Peyer's patch (tissue), 4 donors: Measurements from ENCODE around the gene ALOXE3. TPM values are rescaled to one million over a fixed set of nuclear protein-coding genes. Genes with fewer than 3 reads are reported as not detected.

Experiments used
- DNase-seq, 3 donors: peaks; one replicate each; pipeline ENCODE4 v3.0.0-alpha.2; 2017 to 2019
- H3K27ac ChIP-seq, 4 donors: fragments of 200-600 bp; sonication (generic); one replicate each; pipeline ENCODE4 v1.5.1; 2016 to 2019
- H3K27me3 ChIP-seq, 2 donors: fragments of 200-600 bp; sonication (generic); one replicate each; pipeline ENCODE4 v1.5.1; 2019
- H3K36me3 ChIP-seq, 3 donors: fragments of 200-600 bp; sonication (generic); one replicate each; pipeline ENCODE4 v1.5.1; 2016 to 2019
- H3K4me1 ChIP-seq, 4 donors: fragments of 200-600 bp; sonication (generic); one replicate each; pipeline ENCODE4 v1.5.1; 2016 to 2019
- H3K4me3 ChIP-seq, 4 donors: fragments of 200-600 bp; sonication (generic); 1 replicate in 3 of 4; 2 replicates in 1 of 4; pipeline ENCODE4 v1.5.1; 2016 to 2019; ENCODE audit warnings: mild to moderate bottlenecking in 1 of 4
- H3K9me3 ChIP-seq, 4 donors: fragments of 200-600 bp; sonication (generic); one replicate each; pipeline ENCODE4 v1.5.1; 2016 to 2019; ENCODE audit warnings: mild to moderate bottlenecking in 1 of 4
- POLR2A ChIP-seq, 2 donors: fragments of 450-650 bp; IDR thresholded peaks; one replicate each; pipeline ENCODE4 v1.5.1; 2017; ENCODE audit warnings: antibody characterized with exemption in 2 of 2, mild to moderate bottlenecking in 2 of 2, moderate library complexity in 2 of 2
- total RNA-seq, 4 donors: library from RNA; depleted of rRNA; stranded (reverse); fragments of >200 nt; gene quantifications; one replicate each; pipeline ENCODE4 v1.1.0, GENCODE V29; 2016
- TF ChIP-seq, protein P1 (sequence below), 6 experiments: fragments of 450-650 bp in 4 of 6; fragments of 200-600 bp in 2 of 6; sonication (generic) in 1 of 6; IDR thresholded peaks; one replicate each; pipeline ENCODE4 v1.5.1; 2017 to 2019; ENCODE audit warnings: antibody characterized with exemption in 6 of 6, mild to moderate bottlenecking in 3 of 6, moderate library complexity in 1 of 6

ALOXE3 gene
- total RNA-seq, 4 donors from 2014 or later = not detected

DNA sequence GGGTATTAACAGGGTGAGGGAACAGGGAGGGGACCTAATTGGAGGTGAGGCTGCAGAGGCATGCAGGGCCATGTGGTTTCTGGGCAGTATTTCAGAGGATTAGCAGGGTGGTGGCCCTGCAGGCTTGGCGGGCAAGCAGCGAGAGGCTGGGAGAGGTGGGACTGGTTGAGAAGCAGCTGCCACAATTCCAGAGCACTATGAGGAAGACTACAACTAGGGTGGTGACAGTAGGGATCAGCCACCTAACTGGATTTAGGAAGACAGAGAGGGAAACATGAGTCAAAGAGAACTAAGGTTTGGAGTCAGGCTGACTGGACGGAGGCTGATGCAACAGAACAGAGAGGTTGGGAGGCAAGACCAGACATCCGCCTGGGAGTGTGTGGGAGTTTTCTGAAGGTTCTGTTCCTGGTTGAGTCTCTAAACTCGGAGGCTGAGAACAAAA lies 12.3 kb downstream of the ALOXE3 start:
- Histone ChIP-seq H3K9me3 (no peaks in the 10 kb centered on the region), H3K27ac (no peak overlapping the region), H3K4me3 (no peak overlapping the region), H3K4me1 (peaks cover 0 to 9% (median 4%) of the 10 kb centered on the region in 4 donors), H3K36me3 (no peaks in the 10 kb centered on the region), H3K27me3 (peaks cover 0 to 9% of the 10 kb centered on the region in 2 donors)
- no peak for DNase-seq
- TF ChIP-seq, protein P1, sequence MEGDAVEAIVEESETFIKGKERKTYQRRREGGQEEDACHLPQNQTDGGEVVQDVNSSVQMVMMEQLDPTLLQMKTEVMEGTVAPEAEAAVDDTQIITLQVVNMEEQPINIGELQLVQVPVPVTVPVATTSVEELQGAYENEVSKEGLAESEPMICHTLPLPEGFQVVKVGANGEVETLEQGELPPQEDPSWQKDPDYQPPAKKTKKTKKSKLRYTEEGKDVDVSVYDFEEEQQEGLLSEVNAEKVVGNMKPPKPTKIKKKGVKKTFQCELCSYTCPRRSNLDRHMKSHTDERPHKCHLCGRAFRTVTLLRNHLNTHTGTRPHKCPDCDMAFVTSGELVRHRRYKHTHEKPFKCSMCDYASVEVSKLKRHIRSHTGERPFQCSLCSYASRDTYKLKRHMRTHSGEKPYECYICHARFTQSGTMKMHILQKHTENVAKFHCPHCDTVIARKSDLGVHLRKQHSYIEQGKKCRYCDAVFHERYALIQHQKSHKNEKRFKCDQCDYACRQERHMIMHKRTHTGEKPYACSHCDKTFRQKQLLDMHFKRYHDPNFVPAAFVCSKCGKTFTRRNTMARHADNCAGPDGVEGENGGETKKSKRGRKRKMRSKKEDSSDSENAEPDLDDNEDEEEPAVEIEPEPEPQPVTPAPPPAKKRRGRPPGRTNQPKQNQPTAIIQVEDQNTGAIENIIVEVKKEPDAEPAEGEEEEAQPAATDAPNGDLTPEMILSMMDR (IDR thresholded peaks at IDR 0.05) = no peak
- no peak for TF ChIP-seq POLR2A (IDR thresholded peaks at IDR 0.05)

DNA sequence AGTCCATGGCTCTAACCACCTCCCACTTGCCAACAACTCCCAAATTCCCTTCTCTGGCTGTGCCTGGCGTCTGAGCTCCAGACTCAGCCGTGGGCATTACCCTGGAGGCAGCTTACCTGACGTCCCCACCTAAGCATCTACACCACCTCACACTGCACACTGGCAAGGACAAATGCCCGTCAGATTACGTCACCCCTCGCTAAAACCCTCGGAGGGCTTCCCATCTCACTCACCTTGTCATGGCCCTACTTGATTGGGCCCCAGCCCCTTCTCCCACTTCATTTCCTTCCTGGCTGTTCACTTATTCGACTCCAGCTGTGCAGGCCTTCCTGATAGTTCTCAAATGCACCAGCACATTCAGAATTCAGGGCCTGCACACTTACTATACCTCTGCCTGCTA lies 13.4 kb downstream of the ALOXE3 start:
- no peaks in the 10 kb centered on the region for H3K36me3 ChIP-seq
- no peak for DNase-seq
- TF ChIP-seq, protein P1 (IDR thresholded peaks at IDR 0.05) = no peak
- TF ChIP-seq POLR2A (IDR thresholded peaks at IDR 0.05) = no peak
- H3K4me1 ChIP-seq = peaks cover 0 to 4% (median 2%) of the 10 kb centered on the region in 4 donors
- no peaks in the 10 kb centered on the region for H3K9me3 ChIP-seq
- no peak overlapping the region for H3K4me3 ChIP-seq
- peaks cover 0 to 4% of the 10 kb centered on the region in 2 donors for H3K27me3 ChIP-seq
- no peak overlapping the region for H3K27ac ChIP-seq

DNA sequence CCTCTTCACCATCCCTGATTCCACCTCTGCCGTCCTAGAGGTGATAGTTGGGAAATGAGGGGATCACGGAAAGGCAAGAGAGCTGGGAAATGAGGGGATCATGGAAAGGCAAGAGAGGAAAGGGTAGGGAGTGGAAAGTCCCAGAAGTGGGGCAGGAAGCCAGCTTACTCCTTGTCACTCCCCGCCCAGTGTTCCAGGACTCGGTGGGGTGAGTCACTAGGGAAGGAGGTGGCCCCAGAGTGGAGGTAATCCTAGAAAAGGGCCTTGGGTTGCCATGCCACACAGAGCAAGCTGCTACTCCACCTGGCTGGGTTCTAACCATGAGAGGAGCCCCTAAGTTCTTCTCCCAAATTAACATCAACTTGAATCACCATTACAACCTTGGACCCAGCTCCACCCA lies 14.8 kb downstream of the ALOXE3 start:
- no peak overlapping the region for H3K27ac ChIP-seq

DNA sequence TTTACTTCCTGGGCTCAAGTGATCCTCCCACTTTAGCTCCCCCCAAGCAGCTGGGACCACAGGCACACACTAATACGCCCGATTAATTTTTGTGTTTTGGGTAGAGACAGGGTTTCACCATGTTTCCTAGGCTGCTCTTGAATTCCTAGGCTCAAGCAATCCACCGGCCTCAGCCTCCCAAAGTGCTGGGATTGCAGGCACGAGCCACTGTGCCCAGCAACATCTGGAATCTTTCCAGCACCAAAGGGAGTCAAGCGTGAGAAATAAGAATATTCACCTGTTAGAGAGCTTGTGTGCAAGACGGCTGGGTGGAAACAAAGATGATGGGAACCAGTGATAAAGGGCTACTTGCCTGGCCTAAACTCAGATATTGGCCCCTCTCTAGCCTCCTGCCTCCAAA lies 16.6 kb downstream of the ALOXE3 start:
- no peak for DNase-seq
- TF ChIP-seq POLR2A (IDR thresholded peaks at IDR 0.05) = no peak
- TF ChIP-seq, protein P1 (IDR thresholded peaks at IDR 0.05) = no peak
- Histone ChIP-seq H3K4me3 (no peak overlapping the region), H3K27me3 (no peaks in the 10 kb centered on the region), H3K9me3 (no peaks in the 10 kb centered on the region), H3K27ac (no peak overlapping the region), H3K4me1 (no peaks in the 10 kb centered on the region), H3K36me3 (no peaks in the 10 kb centered on the region)

More for the DNA sequence above, 14.8 kb downstream of the ALOXE3 start:
- no peaks in the 10 kb centered on the region for H3K27me3 ChIP-seq
- H3K36me3 ChIP-seq = no peaks in the 10 kb centered on the region
- TF ChIP-seq POLR2A (IDR thresholded peaks at IDR 0.05) = no peak
- TF ChIP-seq, protein P1 (IDR thresholded peaks at IDR 0.05) = no peak
- DNase-seq = no peak
- no peaks in the 10 kb centered on the region for H3K4me1 ChIP-seq
- no peak overlapping the region for H3K4me3 ChIP-seq
- H3K9me3 ChIP-seq = no peaks in the 10 kb centered on the region

DNA sequence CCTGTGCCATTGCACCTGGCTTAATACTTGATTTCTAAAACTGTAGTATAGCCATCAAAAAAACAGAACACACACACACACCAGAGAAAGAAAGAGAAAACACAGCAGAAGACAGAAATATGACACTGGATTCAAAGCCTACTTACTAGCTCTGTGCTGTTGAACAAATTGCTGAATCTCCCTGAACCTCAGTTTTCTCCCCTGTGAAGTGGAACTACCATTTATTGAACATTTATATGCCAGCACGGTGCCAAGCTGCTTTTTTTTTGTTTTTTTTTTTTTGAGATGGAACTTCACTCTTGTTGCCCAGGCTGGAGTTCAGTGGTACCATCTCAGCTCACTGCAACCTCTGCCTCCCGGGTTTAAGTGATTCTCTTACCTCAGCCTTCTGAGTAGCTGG lies 17.6 kb downstream of the ALOXE3 start:
- DNase-seq = no peak
- Histone ChIP-seq H3K27me3 (no peaks in the 10 kb centered on the region), H3K4me3 (no peak overlapping the region), H3K9me3 (no peaks in the 10 kb centered on the region), H3K4me1 (no peaks in the 10 kb centered on the region), H3K36me3 (no peaks in the 10 kb centered on the region), H3K27ac (no peak overlapping the region)
- TF ChIP-seq POLR2A (IDR thresholded peaks at IDR 0.05) = no peak
- TF ChIP-seq, protein P1 (IDR thresholded peaks at IDR 0.05) = no peak

DNA sequence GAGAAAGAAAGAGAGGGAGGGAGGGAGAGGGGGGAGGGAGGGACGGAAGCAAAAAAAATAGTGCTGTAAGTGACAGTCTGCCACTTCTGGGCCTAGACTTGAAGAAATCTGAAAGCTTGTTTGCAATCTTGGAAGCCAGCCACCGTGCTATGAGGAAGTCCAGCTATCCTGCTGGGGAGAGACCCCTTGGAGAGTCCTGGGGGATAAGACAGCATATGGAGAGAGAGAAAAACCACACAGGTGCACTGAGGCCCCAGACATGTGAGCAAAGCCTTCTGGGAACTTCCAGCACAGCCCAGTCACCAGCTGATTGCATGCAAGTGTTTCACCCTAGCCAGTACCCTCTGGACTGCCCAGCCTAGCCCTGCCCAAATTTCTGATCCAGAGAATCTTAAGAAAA lies 18.2 kb downstream of the ALOXE3 start:
- H3K4me3 ChIP-seq = no peak overlapping the region
- H3K4me1 ChIP-seq = no peaks in the 10 kb centered on the region
- H3K27me3 ChIP-seq = no peaks in the 10 kb centered on the region
- no peaks in the 10 kb centered on the region for H3K9me3 ChIP-seq
- H3K36me3 ChIP-seq = no peaks in the 10 kb centered on the region
- DNase-seq = no peak
- TF ChIP-seq POLR2A (IDR thresholded peaks at IDR 0.05) = no peak
- TF ChIP-seq, protein P1 (IDR thresholded peaks at IDR 0.05) = no peak
- H3K27ac ChIP-seq = no peak overlapping the region
